ENCODE results near the gene CAMLG. TPM values are rescaled to one million over a fixed set of nuclear protein-coding genes. Genes with fewer than 3 reads are reported as not detected.
"Not testable (repeated sequence)": the region's sequence is repeated elsewhere in the genome, so short reads cannot be mapped to it uniquely, and the experiment has no call there.

The CAMLG gene
- total RNA-seq, 1 donor = 47.8 TPM

GRCh38 chr5:134714120-134714519 is 24.2 kb upstream of the CAMLG start:
- no peak for TF ChIP-seq CTCF (IDR thresholded peaks at IDR 0.05; ENCODE audit: extremely low read depth, low read depth, low read length)
- Histone ChIP-seq H3K4me1 (ENCODE audit: insufficient read depth, low read length) (no peaks in the 10 kb centered on the region), H3K79me2 (ENCODE audit: insufficient read depth, low read length) (no peaks in the 10 kb centered on the region), H3K27ac (ENCODE audit: low read depth, low read length) (no peak overlapping the region), H3K36me3 (ENCODE audit: insufficient read depth, low read length) (peaks cover 74% of the 10 kb centered on the region), H3K4me3 (ENCODE audit: insufficient read depth, low read length) (no peak overlapping the region), H3K9me3 (ENCODE audit: low read depth, low read length) (no peaks in the 10 kb centered on the region), H2AFZ (ENCODE audit: low read length) (no peak overlapping the region), H3K27me3 (ENCODE audit: insufficient read depth, low read length) (no peaks in the 10 kb centered on the region), H4K20me1 (ENCODE audit: insufficient read depth, low read length) (no peaks in the 10 kb centered on the region), H3K4me2 (ENCODE audit: insufficient read depth, low read length) (no peak overlapping the region)
- DNase-seq (ENCODE audit: insufficient read length, low spot score, missing footprints) = no peak

- no peak overlapping the region for H3K4me2 ChIP-seq (ENCODE audit: insufficient read depth, low read length)
- no peaks in the 10 kb centered on the region for H4K20me1 ChIP-seq (ENCODE audit: insufficient read depth, low read length)
- TF ChIP-seq CTCF (IDR thresholded peaks at IDR 0.05; ENCODE audit: extremely low read depth, low read depth, low read length) = no peak
- no peaks in the 10 kb centered on the region for H3K79me2 ChIP-seq (ENCODE audit: insufficient read depth, low read length)
- no peak overlapping the region for H2AFZ ChIP-seq (ENCODE audit: low read length)
- no peak for DNase-seq (ENCODE audit: insufficient read length, low spot score, missing footprints)
- peaks cover 73% of the 10 kb centered on the region for H3K36me3 ChIP-seq (ENCODE audit: insufficient read depth, low read length)
- H3K27ac ChIP-seq (ENCODE audit: low read depth, low read length) = no peak overlapping the region
- H3K4me1 ChIP-seq (ENCODE audit: insufficient read depth, low read length) = no peaks in the 10 kb centered on the region
- H3K9me3 ChIP-seq (ENCODE audit: low read depth, low read length) = no peaks in the 10 kb centered on the region
- no peaks in the 10 kb centered on the region for H3K27me3 ChIP-seq (ENCODE audit: insufficient read depth, low read length)
- H3K4me3 ChIP-seq (ENCODE audit: insufficient read depth, low read length) = no peak overlapping the region
Observed at GRCh38 chr5:134714541-134714940, 23.8 kb upstream of the CAMLG start.

- not testable (repeated sequence) for H3K4me2 ChIP-seq (ENCODE audit: insufficient read depth, low read length); H3K79me2 ChIP-seq (ENCODE audit: insufficient read depth, low read length); H3K4me3 ChIP-seq (ENCODE audit: insufficient read depth, low read length); H2AFZ ChIP-seq (ENCODE audit: low read length); DNase-seq (ENCODE audit: insufficient read length, low spot score, missing footprints); H3K27me3 ChIP-seq (ENCODE audit: insufficient read depth, low read length); H3K4me1 ChIP-seq (ENCODE audit: insufficient read depth, low read length); H4K20me1 ChIP-seq (ENCODE audit: insufficient read depth, low read length); H3K27ac ChIP-seq (ENCODE audit: low read depth, low read length); H3K9me3 ChIP-seq (ENCODE audit: low read depth, low read length)
- peaks cover 71% of the 10 kb centered on the region for H3K36me3 ChIP-seq (ENCODE audit: insufficient read depth, low read length)
Observed at GRCh38 chr5:134715466-134715865, 22.9 kb upstream of the CAMLG start.

GRCh38 chr5:134724872-134725271 is 13.5 kb upstream of the CAMLG start:
- Histone ChIP-seq H3K4me1 (ENCODE audit: insufficient read depth, low read length) (no peaks in the 10 kb centered on the region), H4K20me1 (ENCODE audit: insufficient read depth, low read length) (no peaks in the 10 kb centered on the region), H3K27ac (ENCODE audit: low read depth, low read length) (no peak overlapping the region), H3K27me3 (ENCODE audit: insufficient read depth, low read length) (no peaks in the 10 kb centered on the region), H3K36me3 (ENCODE audit: insufficient read depth, low read length) (peaks cover 66% of the 10 kb centered on the region), H3K9me3 (ENCODE audit: low read depth, low read length) (no peaks in the 10 kb centered on the region), H3K4me3 (ENCODE audit: insufficient read depth, low read length) (no peak overlapping the region), H3K4me2 (ENCODE audit: insufficient read depth, low read length) (no peak overlapping the region), H2AFZ (ENCODE audit: low read length) (no peak overlapping the region), H3K79me2 (ENCODE audit: insufficient read depth, low read length) (no peaks in the 10 kb centered on the region)
- DNase-seq (ENCODE audit: insufficient read length, low spot score, missing footprints) = no peak
- no peak for TF ChIP-seq CTCF (IDR thresholded peaks at IDR 0.05; ENCODE audit: extremely low read depth, low read depth, low read length)

All from osteoblast (primary cell).